ENCODE measurements around the gene STXBP3. TPM values are rescaled to one million over a fixed set of nuclear protein-coding genes. Genes with fewer than 3 reads are reported as not detected.

The STXBP3 gene
- total and polyA plus RNA-seq, 2 donors (not counting 1 experiment from before 2014, with no cell fraction given) = 13.3 to 78.1 TPM

GRCh38 chr1:108826081-108826635, 79.7 kb downstream of the STXBP3 start:
- Histone ChIP-seq H3K4me3 (ENCODE audit: control extremely low read depth in 1 of 5, extremely low read depth in 1 of 5, insufficient read depth in 1 of 5, low read depth in 2 of 5, low read length in 4 of 5) (no peak overlapping the region), H3K36me3 (replicated peaks in 1 of 2; ENCODE audit: control extremely low read depth in 1 of 2, control insufficient read depth in 1 of 2, extremely low read depth in 1 of 2, insufficient read depth in 2 of 2, low read length in 1 of 2) (no peaks in the 10 kb centered on the region), H3K4me2 (replicated peaks; ENCODE audit: low read depth, low read length, poor library complexity, severe bottlenecking) (no peak overlapping the region), H3K79me2 (ENCODE audit: control insufficient read depth, insufficient read depth, low read length) (no peaks in the 10 kb centered on the region), H3K27me3 (replicated peaks in 1 of 4; ENCODE audit: control extremely low read depth in 1 of 4, control insufficient read depth in 3 of 4, insufficient read depth in 4 of 4, low read length in 3 of 4) (peaks cover 0 to 3% (median 0%) of the 10 kb centered on the region in 4 experiments), H2AFZ (ENCODE audit: insufficient read depth, low read depth, low read length, poor library complexity, severe bottlenecking) (no peak overlapping the region), H3K4me1 (ENCODE audit: control insufficient read depth in 2 of 2, insufficient read depth in 2 of 2, low read length in 2 of 2) (peaks cover 0 to 3% of the 10 kb centered on the region in 2 donors), H4K20me1 (ENCODE audit: control insufficient read depth, insufficient read depth, low read length, poor library complexity, severe bottlenecking) (no peaks in the 10 kb centered on the region), H3K9ac (ENCODE audit: low read length) (no peak overlapping the region), H3K9me3 (ENCODE audit: control extremely low read depth in 1 of 3, control insufficient read depth in 2 of 3, insufficient read depth in 1 of 3, low read length in 2 of 3) (peaks cover 0 to 3% (median 0%) of the 10 kb centered on the region in 3 donors), H3K27ac (ENCODE audit: low read length in 2 of 2) (no peak overlapping the region)
- Mint-ChIP-seq H3K9me3 (ENCODE audit: insufficient read depth) (no peaks in the 10 kb centered on the region), H3K4me1 (no peaks in the 10 kb centered on the region), H3K27me3 (peaks cover 4% of the 10 kb centered on the region), H3K4me3 (no peak overlapping the region), H3K27ac (no peak overlapping the region)
- no peak for TF ChIP-seq EZH2 (IDR thresholded peaks at IDR 0.05; ENCODE audit: borderline replicate concordance, insufficient read depth, low read depth, low read length, poor library complexity, severe bottlenecking)
- no peak for TF ChIP-seq CTCF (IDR thresholded peaks at IDR 0.05)
- intact Hi-C loops (cut with micrococcal nuclease) = no loop called here
- ChIA-PET CTCF (no interaction called here), POLR2A (no interaction called here)
- DNase-seq (no peak), ATAC-seq (ENCODE audit: low read depth) (no peak)
- no CpG with 5 or more reads among the region's 3 CpGs for WGBS (ENCODE audit: insufficient coverage)

GRCh38 chr1:108828074-108828961, 81.8 kb downstream of the STXBP3 start:
- no peak overlapping the region for H3K4me3 Mint-ChIP-seq
- H3K27me3 ChIP-seq (replicated peaks in 1 of 4; ENCODE audit: control extremely low read depth in 1 of 4, control insufficient read depth in 3 of 4, insufficient read depth in 4 of 4, low read length in 3 of 4) = peaks cover 0 to 3% (median 0%) of the 10 kb centered on the region in 4 experiments
- POLR2A ChIA-PET = no interaction called here
- H3K27me3 Mint-ChIP-seq = no peaks in the 10 kb centered on the region
- no peak for TF ChIP-seq EZH2 (IDR thresholded peaks at IDR 0.05; ENCODE audit: borderline replicate concordance, insufficient read depth, low read depth, low read length, poor library complexity, severe bottlenecking)
- no peak for TF ChIP-seq CTCF (IDR thresholded peaks at IDR 0.05)
- H3K4me2 ChIP-seq (replicated peaks; ENCODE audit: low read depth, low read length, poor library complexity, severe bottlenecking) = no peak overlapping the region
- no peaks in the 10 kb centered on the region for H3K79me2 ChIP-seq (ENCODE audit: control insufficient read depth, insufficient read depth, low read length)
- no peak overlapping the region for H3K27ac ChIP-seq (ENCODE audit: low read length in 2 of 2)
- H3K4me1 ChIP-seq (ENCODE audit: control insufficient read depth in 2 of 2, insufficient read depth in 2 of 2, low read length in 2 of 2) = peaks cover 0 to 3% of the 10 kb centered on the region in 2 donors
- H3K4me3 ChIP-seq (ENCODE audit: control extremely low read depth in 1 of 5, extremely low read depth in 1 of 5, insufficient read depth in 1 of 5, low read depth in 2 of 5, low read length in 4 of 5) = no peak overlapping the region
- H3K9ac ChIP-seq (ENCODE audit: low read length) = no peak overlapping the region
- H3K27ac Mint-ChIP-seq = no peak overlapping the region
- DNase-seq = peak; percentile 72
- 50% methylated on average over 2 of the region's 12 CpGs for WGBS (ENCODE audit: insufficient coverage)
- ATAC-seq (ENCODE audit: low read depth) = no peak
- no peaks in the 10 kb centered on the region for H3K36me3 ChIP-seq (replicated peaks in 1 of 2; ENCODE audit: control extremely low read depth in 1 of 2, control insufficient read depth in 1 of 2, extremely low read depth in 1 of 2, insufficient read depth in 2 of 2, low read length in 1 of 2)
- CTCF ChIA-PET = no interaction called here
- intact Hi-C loops (cut with micrococcal nuclease) = no loop called here
- no peak overlapping the region for H2AFZ ChIP-seq (ENCODE audit: insufficient read depth, low read depth, low read length, poor library complexity, severe bottlenecking)
- peaks cover 0 to 3% (median 0%) of the 10 kb centered on the region in 3 donors for H3K9me3 ChIP-seq (ENCODE audit: control extremely low read depth in 1 of 3, control insufficient read depth in 2 of 3, insufficient read depth in 1 of 3, low read length in 2 of 3)
- H3K9me3 Mint-ChIP-seq (ENCODE audit: insufficient read depth) = no peaks in the 10 kb centered on the region
- no peaks in the 10 kb centered on the region for H3K4me1 Mint-ChIP-seq
- H4K20me1 ChIP-seq (ENCODE audit: control insufficient read depth, insufficient read depth, low read length, poor library complexity, severe bottlenecking) = no peaks in the 10 kb centered on the region

Data from B cell (primary cell).